ENCODE results near the gene HECTD4.
"Not testable (repeated sequence)": the region's sequence is repeated elsewhere in the genome, so short reads cannot be mapped to it uniquely, and the experiment has no call there.

Gene HECTD4

DNA sequence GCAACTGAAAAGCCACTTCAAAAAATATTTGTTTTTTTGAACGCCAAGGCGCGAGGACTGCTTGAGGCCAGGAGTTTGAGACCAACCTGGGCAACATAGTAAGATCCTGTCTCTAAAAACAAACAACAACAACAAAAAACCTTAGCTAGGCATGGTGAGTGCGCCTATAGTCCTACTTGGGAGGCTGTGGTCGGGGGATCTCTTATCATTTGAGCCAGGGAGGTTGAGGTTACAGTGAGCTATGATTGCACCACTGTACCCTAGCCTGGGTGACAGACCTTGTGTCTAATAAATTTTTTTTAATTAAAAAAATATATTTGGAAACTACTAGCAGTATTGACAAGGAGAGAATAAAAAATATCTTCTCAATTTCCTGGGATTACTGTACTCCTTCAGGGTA, 143.8 kb downstream of the HECTD4 start:
- no peak overlapping the region for H3K4me3 ChIP-seq (replicated peaks; ENCODE audit: low read depth, low read length)
- DNase-seq (ENCODE audit: low read depth), result no peak
- TF ChIP-seq, protein P1, sequence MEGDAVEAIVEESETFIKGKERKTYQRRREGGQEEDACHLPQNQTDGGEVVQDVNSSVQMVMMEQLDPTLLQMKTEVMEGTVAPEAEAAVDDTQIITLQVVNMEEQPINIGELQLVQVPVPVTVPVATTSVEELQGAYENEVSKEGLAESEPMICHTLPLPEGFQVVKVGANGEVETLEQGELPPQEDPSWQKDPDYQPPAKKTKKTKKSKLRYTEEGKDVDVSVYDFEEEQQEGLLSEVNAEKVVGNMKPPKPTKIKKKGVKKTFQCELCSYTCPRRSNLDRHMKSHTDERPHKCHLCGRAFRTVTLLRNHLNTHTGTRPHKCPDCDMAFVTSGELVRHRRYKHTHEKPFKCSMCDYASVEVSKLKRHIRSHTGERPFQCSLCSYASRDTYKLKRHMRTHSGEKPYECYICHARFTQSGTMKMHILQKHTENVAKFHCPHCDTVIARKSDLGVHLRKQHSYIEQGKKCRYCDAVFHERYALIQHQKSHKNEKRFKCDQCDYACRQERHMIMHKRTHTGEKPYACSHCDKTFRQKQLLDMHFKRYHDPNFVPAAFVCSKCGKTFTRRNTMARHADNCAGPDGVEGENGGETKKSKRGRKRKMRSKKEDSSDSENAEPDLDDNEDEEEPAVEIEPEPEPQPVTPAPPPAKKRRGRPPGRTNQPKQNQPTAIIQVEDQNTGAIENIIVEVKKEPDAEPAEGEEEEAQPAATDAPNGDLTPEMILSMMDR (IDR thresholded peaks at IDR 0.05; ENCODE audit: low read length, missing control alignments), result no peak

GRCh38 chr12:112236786-112237185, 145.4 kb downstream of the HECTD4 start:
- TF ChIP-seq, protein P1 (IDR thresholded peaks at IDR 0.05; ENCODE audit: low read length, missing control alignments), result no peak
- no peak for DNase-seq (ENCODE audit: low read depth)
- no peak overlapping the region for H3K4me3 ChIP-seq (replicated peaks; ENCODE audit: low read depth, low read length)

- TF ChIP-seq, protein P1 (IDR thresholded peaks at IDR 0.05; ENCODE audit: low read length, missing control alignments), result no peak
- no peak for DNase-seq (ENCODE audit: low read depth)
Observed at GRCh38 chr12:112236386-112236785, 145.8 kb downstream of the HECTD4 start.

DNA sequence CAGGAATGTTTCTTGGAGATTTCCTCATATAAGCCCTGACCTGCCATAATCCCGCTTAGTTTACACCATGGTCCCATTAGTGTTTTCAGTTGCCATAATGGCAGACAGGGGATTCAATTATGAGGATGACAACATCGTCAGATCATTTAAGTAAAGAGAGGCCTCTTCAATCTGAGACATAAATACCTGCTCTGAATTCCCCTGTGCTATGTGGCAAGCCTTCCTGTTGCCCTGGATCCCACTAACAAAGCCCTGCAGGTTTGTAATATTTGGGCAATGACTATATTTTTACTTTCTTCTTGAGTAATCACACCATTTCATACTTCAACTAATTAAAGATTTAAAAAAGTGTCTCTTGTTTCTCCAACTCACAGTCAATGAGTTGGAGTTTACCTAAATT, 147.9 kb downstream of the HECTD4 start:
- TF ChIP-seq, protein P1 (IDR thresholded peaks at IDR 0.05; ENCODE audit: low read length, missing control alignments), result no peak
- no peak overlapping the region for H3K4me3 ChIP-seq (replicated peaks; ENCODE audit: low read depth, low read length)
- DNase-seq (ENCODE audit: low read depth), result no peak

More at GRCh38 chr12:112236386-112236785, 145.8 kb downstream of the HECTD4 start:
- H3K4me3 ChIP-seq (replicated peaks; ENCODE audit: low read depth, low read length), result no peak overlapping the region

- no peak for DNase-seq (ENCODE audit: low read depth)
- TF ChIP-seq, protein P1 (IDR thresholded peaks at IDR 0.05; ENCODE audit: low read length, missing control alignments), result no peak
- H3K4me3 ChIP-seq (replicated peaks; ENCODE audit: low read depth, low read length), result no peak overlapping the region
Observed at GRCh38 chr12:112233242-112233641, 149.0 kb downstream of the HECTD4 start.

DNA sequence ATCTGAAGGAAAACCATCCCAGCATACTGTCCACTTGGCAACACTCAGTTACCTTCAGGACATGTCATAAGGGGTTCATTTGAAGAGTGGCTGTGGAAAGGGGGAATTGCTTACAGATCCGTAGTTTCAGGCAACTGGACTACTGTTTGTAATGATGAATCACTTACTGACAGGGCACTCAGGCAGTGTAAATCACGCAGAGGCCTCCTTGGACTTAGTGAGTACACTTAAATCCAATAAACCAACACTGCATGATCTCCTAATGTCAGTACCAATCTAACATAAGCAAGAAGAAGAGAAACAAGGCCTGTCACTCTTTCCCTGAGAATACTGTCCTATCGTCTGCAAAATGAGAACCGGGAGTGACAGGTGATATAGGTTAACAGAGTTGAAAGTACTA, 152.1 kb downstream of the HECTD4 start:
- no peak for DNase-seq (ENCODE audit: low read depth)
- TF ChIP-seq, protein P1 (IDR thresholded peaks at IDR 0.05; ENCODE audit: low read length, missing control alignments), result no peak
- H3K4me3 ChIP-seq (replicated peaks; ENCODE audit: low read depth, low read length), result no peak overlapping the region

DNA sequence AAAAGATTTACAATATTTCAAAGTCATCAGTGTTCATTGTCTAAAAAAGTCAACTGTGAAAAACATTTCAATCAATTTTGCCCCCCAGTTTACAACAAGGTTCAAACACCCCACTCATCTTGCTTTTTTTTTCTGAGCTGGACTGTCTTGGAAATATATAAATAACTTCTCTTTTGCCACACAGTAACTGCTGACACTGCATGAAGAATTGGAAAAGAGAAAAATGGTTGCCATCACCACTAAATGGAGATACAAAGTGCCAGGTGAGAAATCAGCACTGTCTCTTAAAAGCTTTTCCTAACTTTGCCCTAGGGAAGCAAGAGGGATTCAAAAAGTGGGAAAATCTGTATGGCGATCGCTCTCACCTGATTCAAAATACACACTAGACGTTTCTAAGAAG, 155.5 kb downstream of the HECTD4 start:
- TF ChIP-seq, protein P1 (IDR thresholded peaks at IDR 0.05; ENCODE audit: low read length, missing control alignments), result no peak
- DNase-seq (ENCODE audit: low read depth), result no peak
- H3K4me3 ChIP-seq (replicated peaks; ENCODE audit: low read depth, low read length), result no peak overlapping the region

DNA sequence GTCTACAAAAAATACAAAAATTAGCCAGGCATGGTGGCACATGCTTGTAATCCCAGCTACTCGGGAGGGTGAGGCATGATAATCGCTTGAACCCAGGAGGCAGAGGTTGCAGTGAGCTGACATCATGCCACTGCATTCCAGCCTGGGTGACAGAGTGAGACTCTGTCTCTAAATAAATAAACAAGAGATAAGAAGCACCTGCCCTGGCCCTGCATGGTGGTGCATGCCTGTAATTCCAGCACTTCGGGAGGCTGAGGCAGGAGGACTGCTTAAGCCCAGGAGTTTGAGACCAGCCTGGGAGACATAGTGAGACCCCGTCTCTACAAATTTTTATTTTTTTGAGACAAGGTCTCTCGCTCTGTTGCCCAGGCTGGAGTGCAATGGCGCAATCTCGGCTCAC, 161.6 kb downstream of the HECTD4 start:
- H3K4me3 ChIP-seq (replicated peaks; ENCODE audit: low read depth, low read length); DNase-seq (ENCODE audit: low read depth): not testable (repeated sequence)

All from fibroblast of pulmonary artery (primary cell).